Endothelial cell (in vitro differentiated cells): ENCODE measurements around the gene PLCG2. TPM values are rescaled to one million over a fixed set of nuclear protein-coding genes. Genes with fewer than 3 reads are reported as not detected.
A peak's percentile ranks its signal among the peaks of the same experiment; 100 is the strongest.
"Not testable (repeated sequence)": the region's sequence is repeated elsewhere in the genome, so short reads cannot be mapped to it uniquely, and the experiment has no call there.

Source experiments
- DNase-seq: peaks from one replicate; pipeline ENCODE4 v3.0.0; 2021; ENCODE audit warnings: low spot score
- H3K27ac Mint-ChIP-seq: one replicate; pipeline ENCODE4 v1.8.0; 2021; ENCODE audit warnings: mixed read lengths, inconsistent platforms; ENCODE audit not compliant: unreplicated experiment
- H3K27me3 Mint-ChIP-seq: one replicate; pipeline ENCODE4 v1.8.0; 2021; ENCODE audit warnings: mild to moderate bottlenecking, moderate library complexity, mixed read lengths, inconsistent platforms; ENCODE audit not compliant: unreplicated experiment
- H3K36me3 Mint-ChIP-seq: one replicate; pipeline ENCODE4 v1.8.0; 2021; ENCODE audit warnings: mild to moderate bottlenecking, low read depth, mixed read lengths, inconsistent platforms; ENCODE audit not compliant: unreplicated experiment
- H3K4me1 Mint-ChIP-seq: one replicate; pipeline ENCODE4 v1.8.0; 2021; ENCODE audit warnings: mild to moderate bottlenecking, mixed read lengths, inconsistent platforms; ENCODE audit not compliant: unreplicated experiment
- H3K4me3 Mint-ChIP-seq: one replicate; pipeline ENCODE4 v1.8.0; 2021; ENCODE audit warnings: mild to moderate bottlenecking, mixed read lengths, inconsistent platforms; ENCODE audit not compliant: unreplicated experiment
- H3K9me3 Mint-ChIP-seq: one replicate; pipeline ENCODE4 v1.8.0; 2021; ENCODE audit warnings: mixed read lengths, inconsistent platforms; ENCODE audit not compliant: unreplicated experiment
- total RNA-seq: library from RNA; stranded (reverse); fragmentation: NEBNext Ultra II Directional; extraction: Animal tissue kit (Norgen Biotek cat#: 25700); gene quantifications from one replicate; pipeline ENCODE4 v1.2.1, GENCODE V29; 2021; ENCODE audit not compliant: unreplicated experiment
- TF ChIP-seq, protein P1 (sequence below): fragments of 200-600 bp; sonication (generic); IDR thresholded peaks from one replicate; pipeline ENCODE4 v1.5.0; 2021; ENCODE audit warnings: antibody characterized with exemption; ENCODE audit not compliant: unreplicated experiment

Gene PLCG2
- total RNA-seq, 1 donor from 2014 or later, result 103 TPM

- Mint-ChIP-seq H3K4me1 (peaks cover 11% of the 10 kb centered on the region), H3K9me3 (no peaks in the 10 kb centered on the region)
These were observed 17.7 kb downstream of the PLCG2 start for GRCh38 chr16:81796583-81797346.

DNA sequence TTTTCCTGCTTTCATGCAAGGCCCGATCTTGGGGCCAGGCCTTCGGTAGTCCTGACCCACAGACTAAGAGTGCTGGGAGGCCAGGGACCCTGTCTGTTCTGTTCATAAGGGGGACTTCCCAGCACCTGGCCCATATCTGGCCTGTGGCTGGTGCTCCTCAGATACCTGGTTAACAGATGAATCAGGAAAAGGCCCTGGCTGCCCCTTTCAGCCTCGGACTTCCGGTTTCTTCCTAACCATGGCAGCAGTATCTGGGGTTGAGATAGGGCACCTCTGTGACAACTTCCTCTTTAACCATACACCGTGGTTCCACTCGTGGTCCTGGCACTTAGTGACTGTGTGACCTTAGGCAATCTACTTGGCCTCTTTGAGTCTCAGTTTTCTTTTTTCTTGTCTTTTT lies 18.4 kb downstream of the PLCG2 start:
- TF ChIP-seq, protein P1, sequence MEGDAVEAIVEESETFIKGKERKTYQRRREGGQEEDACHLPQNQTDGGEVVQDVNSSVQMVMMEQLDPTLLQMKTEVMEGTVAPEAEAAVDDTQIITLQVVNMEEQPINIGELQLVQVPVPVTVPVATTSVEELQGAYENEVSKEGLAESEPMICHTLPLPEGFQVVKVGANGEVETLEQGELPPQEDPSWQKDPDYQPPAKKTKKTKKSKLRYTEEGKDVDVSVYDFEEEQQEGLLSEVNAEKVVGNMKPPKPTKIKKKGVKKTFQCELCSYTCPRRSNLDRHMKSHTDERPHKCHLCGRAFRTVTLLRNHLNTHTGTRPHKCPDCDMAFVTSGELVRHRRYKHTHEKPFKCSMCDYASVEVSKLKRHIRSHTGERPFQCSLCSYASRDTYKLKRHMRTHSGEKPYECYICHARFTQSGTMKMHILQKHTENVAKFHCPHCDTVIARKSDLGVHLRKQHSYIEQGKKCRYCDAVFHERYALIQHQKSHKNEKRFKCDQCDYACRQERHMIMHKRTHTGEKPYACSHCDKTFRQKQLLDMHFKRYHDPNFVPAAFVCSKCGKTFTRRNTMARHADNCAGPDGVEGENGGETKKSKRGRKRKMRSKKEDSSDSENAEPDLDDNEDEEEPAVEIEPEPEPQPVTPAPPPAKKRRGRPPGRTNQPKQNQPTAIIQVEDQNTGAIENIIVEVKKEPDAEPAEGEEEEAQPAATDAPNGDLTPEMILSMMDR, result no peak
- DNase-seq, result no peak
- no peak overlapping the region for H3K4me3 Mint-ChIP-seq
- no peaks in the 10 kb centered on the region for H3K9me3 Mint-ChIP-seq
- peaks cover 30% of the 10 kb centered on the region for H3K36me3 Mint-ChIP-seq
- H3K27ac Mint-ChIP-seq, result no peak overlapping the region
- peaks cover 11% of the 10 kb centered on the region for H3K4me1 Mint-ChIP-seq
- peaks cover 5% of the 10 kb centered on the region for H3K27me3 Mint-ChIP-seq

More at GRCh38 chr16:81796583-81797346, 17.7 kb downstream of the PLCG2 start:
- Mint-ChIP-seq H3K27me3 (peaks cover 6% of the 10 kb centered on the region), H3K27ac (no peak overlapping the region), H3K4me3 (no peak overlapping the region), H3K36me3 (peaks cover 32% of the 10 kb centered on the region)
- TF ChIP-seq, protein P1, result no peak
- DNase-seq, result no peak

- H3K27me3 Mint-ChIP-seq, result peaks cover 4% of the 10 kb centered on the region
- H3K9me3 Mint-ChIP-seq, result no peaks in the 10 kb centered on the region
- H3K27ac Mint-ChIP-seq, result peak overlapping the region; percentile 45
- DNase-seq, result no peak
- H3K4me3 Mint-ChIP-seq, result peak overlapping the region; percentile 54
- TF ChIP-seq, protein P1, result no peak
- peaks cover 11% of the 10 kb centered on the region for H3K4me1 Mint-ChIP-seq
- peaks cover 23% of the 10 kb centered on the region for H3K36me3 Mint-ChIP-seq
These were observed 19.4 kb downstream of the PLCG2 start for GRCh38 chr16:81798311-81799137.

GRCh38 chr16:81799138-81799504 lies 20.0 kb downstream of the PLCG2 start:
- TF ChIP-seq, protein P1, result no peak
- H3K9me3 Mint-ChIP-seq, result no peaks in the 10 kb centered on the region
- no peak for DNase-seq
- H3K27ac Mint-ChIP-seq, result no peak overlapping the region
- H3K27me3 Mint-ChIP-seq, result peaks cover 4% of the 10 kb centered on the region
- H3K36me3 Mint-ChIP-seq, result peaks cover 24% of the 10 kb centered on the region
- peaks cover 11% of the 10 kb centered on the region for H3K4me1 Mint-ChIP-seq
- no peak overlapping the region for H3K4me3 Mint-ChIP-seq

DNA sequence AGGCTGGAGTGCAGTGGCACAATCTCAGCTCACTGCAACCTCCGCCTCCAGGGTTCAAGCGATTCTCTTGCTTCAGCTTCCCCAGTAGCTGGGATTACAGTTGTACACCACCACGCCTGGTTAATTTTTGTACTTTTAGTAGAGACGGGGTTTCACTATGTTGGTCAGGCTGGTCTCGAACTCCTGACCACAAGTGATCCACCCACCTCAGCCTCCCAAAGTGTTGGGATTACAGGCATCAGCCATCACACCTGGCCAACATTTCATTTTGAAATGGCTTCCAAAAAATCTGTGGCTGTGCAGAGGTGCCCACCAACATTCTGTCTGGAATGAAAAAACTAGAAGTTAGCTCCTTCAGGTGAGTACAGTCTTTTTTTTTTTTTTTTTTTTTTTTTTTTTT lies 22.6 kb downstream of the PLCG2 start:
- H3K9me3 Mint-ChIP-seq, DNase-seq, H3K4me3 Mint-ChIP-seq, H3K27ac Mint-ChIP-seq, H3K27me3 Mint-ChIP-seq: not testable (repeated sequence)
- Mint-ChIP-seq H3K36me3 (peaks cover 22% of the 10 kb centered on the region), H3K4me1 (peaks cover 11% of the 10 kb centered on the region)
